GM21529 (cell line): ENCODE results near the gene CCDC158.
"Not testable (repeated sequence)": the region's sequence is repeated elsewhere in the genome, so short reads cannot be mapped to it uniquely, and the experiment has no call there.

Experiments used
- ATAC-seq: cut with Tn5 transposase; IDR thresholded peaks from one replicate; pipeline ENCODE4 v1.9.1; 2021; ENCODE audit not compliant: unreplicated experiment

The CCDC158 gene

DNA sequence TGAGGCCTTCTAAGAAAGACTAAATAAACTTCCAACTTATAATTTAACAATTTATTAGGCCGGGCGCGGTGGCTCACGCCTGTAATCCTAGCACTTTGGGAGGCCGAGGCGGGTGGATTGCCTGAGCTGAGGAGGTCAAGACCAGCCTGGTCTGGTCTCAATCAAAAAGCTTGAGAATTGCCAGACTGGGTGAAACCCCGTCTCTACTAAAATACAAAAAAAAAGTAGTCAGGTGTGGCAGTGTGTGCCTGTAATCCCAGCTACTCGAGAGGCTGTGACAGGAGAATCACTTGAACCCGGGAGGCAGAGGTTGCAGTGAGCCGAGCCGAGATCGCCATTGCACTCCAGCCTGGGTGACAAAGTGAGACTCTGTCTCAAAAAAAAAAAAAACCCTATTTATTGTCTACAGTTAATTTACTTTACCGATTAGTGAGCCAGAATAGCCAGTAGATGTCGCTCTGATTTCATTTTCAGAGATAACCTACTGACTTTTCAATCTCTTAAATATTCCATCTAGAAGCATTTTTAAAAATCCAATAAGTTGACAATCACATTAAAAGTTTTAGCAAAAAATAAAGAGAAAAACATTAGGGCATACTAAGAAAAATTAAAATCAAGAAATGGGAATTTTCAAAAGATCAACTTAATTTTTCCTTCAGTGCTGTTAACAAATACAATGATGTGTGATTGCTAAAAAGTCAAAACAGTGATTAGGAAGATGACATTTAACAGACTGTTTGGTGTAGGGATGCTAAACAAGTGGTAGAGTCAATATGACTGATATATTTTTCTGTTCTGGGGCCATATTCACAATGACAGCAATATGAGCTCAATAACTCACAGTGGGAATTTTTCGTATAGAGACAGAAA, 9.8 kb upstream of the CCDC158 start:
- no peak for ATAC-seq

DNA sequence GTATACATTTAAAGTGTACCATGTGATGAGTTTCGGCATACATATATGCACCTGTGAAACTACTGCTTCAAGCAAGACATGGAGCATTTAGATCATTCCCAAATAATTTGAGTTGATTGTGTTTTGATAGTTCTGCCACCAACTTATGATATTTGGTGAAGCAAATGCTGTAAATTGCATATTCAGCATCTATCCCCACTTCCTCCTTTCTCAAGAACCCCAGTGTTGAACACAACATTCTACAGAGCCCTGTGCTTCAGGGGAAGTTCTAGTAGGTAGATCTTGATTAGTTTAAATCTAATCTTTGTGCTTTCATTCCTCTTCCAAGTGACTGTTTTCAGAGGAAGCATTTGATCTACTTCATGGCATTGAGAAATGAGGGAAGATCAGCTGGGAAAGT, 8.7 kb upstream of the CCDC158 start:
- ATAC-seq, result no peak

DNA sequence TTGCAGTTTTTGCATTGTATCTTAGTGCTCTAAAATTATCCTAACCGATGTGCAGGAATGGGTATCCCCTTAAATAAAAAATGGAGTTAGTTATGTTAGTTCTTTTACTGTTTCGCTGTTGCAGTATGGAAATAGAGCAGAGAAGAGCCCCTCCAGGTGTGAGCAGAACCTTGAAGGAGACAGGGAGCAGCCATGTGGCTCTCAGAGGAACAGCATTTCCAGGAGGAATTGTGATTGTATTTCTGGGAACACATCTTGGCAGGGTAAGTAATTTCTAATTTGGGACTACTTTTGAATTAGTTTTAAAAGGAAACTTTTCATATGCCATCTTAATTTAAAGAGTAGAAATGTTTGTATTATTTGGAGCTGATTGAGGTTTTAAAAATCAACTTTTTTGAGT, 5.3 kb upstream of the CCDC158 start:
- no peak for ATAC-seq

DNA sequence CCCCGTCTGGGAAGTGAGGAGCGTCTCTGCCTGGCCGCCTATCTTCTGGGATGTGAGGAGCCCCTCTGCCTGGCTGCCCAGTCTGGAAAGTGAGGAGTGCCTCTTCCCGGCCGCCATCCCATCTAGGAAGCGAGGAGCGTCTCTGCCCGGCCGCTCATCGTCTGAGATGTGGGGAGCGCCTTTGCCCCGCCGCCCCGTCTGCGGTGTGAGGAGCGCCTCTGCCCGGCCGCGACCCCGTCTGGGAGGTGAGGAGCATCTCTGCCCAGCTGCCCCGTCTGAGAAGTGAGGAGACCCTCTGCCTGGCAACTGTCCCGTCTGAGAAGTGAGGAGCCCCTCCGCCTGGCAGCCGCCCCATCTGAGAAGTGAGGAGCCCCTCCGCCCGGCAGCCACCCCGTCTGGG, 2.2 kb upstream of the CCDC158 start:
- ATAC-seq, result not testable (repeated sequence)

DNA sequence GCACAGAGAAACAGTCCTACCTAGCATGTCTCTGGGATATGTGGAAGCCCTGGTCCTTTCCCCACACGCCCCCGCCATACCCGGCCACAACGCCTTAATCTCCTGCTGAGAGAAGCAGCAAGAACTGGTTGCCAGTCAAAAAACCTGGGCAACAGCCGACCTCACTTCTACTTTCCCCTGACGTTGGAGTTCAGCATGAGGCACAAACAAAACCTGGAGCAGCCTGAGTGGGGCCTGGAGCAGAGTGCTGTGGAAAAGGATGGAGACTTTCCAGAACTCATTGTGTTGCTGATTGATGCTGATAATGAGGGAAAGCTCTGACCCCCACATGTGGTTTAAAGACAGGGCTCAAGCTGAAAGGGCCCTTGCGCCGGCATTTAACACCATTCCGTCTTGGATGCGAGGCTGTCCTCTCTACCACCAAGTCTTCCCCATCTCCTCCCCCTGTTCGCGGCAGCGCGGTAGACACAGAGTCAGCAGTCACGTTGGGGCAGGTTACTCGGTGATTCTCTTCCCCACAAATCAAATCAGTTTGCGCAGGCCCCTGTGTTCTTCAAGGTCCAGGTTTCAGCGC, 666 bp downstream of the CCDC158 start:
- no peak for ATAC-seq

DNA sequence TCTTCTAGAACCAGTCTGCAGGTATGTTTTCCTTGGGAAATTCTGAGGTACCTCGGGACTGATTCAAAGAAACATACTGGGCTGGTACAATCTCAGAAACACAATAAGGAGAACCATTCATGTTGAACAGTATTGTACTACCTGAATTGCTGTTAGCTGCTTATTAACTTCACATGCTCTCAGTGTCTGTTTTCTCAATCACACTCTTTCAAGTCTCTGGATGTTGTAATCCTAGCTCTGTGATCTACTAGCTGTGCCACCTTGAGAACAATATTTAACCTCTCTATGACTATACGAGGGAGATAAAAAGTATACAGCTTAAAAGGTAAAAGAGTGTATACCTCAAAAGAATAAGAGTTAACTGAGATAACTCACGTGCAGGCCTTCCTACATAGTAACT, 10.3 kb downstream of the CCDC158 start:
- no peak for ATAC-seq

DNA sequence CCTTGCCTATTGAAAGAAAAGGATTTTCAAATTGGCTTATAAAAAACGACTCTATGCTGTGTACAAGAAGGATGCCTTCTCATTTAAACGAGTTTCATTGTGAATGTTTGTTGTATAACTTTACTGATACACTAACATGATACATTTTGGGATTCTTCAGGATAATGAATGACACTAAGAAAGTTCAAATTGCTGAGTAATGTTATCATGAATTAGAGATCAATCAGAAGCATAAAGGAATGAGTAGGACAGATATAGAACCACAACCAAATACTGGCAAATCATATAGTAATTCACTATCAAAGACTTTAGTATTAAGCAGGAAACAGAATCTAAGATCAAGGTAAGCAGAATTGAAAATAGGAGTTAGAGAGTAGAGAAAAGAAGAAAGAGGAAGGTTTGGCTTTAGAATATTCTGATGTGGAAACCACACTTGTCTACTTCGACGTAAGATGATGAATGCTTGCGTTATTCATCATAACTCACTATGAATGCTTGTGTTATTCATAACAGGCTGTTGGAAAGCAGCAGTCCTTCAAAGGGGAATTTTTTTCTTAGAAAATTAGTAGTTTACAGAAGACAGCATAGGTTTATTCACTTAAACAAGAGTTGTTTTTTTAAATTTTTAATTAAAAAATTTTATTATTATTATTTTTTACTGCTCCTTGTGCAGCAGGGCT, 13.4 kb downstream of the CCDC158 start:
- no peak for ATAC-seq

DNA sequence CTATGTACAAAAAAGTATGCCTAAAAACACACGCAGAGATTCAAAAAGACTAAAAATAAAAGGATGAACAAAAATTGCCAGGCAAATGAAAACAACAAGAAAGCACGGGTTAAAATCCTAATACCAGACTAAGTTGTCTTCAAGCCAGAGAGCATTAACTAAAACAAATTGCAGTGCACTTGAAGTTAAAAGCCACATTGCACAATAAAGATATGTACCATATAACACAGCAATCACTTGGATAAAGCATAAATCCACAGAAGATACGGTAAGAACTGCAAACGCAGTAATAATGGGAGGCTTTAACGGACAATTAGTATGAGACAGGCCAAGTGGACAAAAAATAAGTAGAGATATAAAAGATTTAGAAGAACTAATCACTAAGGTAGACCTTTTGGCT, 14.9 kb downstream of the CCDC158 start:
- no peak for ATAC-seq

DNA sequence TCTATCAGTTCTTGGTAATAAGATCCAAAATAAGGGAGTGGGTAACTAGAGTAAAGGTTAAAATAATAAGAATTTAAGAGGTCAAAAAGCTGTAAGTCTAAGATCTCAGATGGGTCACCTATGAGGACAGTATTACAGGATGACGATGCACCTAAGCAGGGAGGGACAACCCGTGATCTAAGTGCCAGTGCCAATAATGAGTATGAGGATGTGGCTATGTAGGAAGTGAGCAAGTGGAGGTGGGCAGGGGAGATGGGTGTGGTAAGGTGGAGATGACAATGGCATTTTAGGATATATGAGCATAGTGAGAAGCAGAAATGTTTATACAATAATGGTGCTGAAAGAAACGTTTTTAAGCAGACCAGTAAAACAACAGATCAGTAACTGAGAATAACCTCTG, 19.3 kb downstream of the CCDC158 start:
- ATAC-seq, result no peak

DNA sequence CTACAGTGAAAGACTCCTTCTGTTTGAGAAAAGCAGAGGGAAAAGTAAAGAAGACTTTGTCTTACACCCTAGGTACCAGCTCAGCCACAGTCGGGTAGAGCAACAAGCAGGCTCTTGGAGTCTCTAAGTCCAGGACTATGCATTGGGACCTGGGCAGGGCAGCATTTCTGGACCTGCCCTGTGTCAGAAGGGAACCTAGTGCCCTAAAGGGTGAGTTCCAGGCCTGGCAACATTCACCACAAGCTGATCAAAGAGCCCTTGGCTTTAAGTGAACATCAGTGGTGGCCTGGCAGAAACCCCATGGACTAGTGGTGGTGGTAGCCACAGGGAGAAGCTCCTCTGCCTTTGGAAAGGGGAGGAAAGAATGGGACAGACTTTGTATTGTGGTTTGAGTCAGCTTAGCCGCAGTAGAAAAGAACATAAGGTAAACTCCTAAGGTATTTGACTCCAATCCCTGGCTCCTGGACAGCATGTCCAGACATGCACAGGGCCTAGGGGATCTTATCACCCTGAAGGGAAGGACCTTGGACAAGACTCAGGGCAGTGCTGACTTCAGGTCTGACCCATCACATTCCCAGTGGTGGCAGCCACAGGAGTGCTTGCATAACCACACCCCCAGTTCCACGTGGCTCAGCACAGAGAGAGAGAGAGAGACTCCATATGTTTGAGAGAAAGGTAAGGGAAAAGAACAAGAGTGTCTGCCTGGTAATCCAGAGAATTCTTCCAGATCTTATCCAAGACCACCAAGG, 32.6 kb downstream of the CCDC158 start:
- ATAC-seq, result no peak

DNA sequence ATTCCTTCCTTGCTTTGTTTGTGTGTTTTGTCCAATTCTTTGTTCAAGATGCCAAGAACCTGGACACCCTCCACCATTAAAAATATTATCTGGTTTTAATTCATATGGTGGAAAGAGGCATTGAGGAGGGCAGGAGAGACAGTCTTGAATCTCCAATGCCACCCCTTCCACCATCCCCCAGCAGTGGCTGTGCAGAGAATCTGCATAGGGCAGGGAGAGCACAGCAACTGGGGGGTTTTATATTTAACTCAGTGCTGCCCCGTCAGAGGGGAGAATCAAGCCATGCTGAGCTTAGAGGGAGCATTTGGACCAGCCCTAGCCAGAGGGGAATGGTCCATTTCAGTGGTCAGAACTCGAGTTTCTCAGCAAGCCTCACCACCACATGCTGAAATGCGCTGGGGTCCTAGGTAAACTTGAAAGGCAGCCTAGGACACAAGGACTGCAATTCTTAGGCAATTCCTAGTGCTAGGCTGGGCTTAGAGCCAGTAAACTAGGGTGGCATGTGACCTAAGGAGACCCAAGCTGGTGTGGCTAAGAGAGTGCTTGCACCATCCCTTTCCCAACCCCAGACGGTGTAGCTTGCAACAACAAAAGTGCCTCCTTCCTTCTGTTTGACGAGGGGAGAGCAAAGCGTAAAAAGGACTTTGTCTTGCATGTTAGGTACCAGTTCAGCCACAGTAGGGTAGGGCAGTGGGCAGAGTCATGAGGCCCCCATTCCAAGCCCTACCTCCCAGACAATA, 34.2 kb downstream of the CCDC158 start:
- no peak for ATAC-seq

DNA sequence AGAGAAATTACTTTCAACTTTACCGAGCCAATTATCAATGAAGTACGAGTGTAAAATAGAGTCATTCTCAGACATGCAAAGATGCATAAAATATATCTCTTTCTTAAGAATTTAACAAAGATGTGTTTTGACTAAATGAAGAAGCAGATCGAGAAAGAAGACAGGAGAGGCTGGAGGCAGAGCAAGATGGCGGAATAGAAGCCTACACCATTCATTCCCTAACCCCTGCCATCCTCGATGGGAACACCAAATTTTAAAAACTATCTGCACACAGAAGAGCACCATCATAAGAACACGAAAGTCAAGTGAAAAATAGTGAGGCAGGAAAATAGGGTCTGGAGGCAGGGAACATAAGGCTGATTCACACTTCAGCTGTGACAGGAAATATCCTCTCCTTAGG, 35.0 kb downstream of the CCDC158 start:
- ATAC-seq, result no peak

DNA sequence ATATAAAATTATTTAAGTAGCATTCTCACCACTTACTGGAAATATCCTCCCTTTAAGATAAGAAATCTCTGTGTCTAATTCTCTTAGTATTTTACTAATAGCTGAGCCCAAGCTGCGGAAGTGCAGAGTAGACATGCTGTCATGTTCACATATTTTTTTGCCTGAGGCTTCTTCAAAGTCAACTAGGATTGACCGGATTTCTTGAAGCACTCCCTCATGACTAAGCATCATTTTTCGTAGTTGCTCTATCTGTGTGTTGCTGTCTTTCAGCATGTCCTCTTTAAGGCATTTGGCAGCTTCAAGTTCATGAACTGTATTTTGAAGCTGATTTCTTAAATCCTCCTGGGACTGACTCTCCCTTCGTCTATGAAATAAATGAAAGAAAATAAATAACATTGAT, 36.9 kb downstream of the CCDC158 start:
- no peak for ATAC-seq

DNA sequence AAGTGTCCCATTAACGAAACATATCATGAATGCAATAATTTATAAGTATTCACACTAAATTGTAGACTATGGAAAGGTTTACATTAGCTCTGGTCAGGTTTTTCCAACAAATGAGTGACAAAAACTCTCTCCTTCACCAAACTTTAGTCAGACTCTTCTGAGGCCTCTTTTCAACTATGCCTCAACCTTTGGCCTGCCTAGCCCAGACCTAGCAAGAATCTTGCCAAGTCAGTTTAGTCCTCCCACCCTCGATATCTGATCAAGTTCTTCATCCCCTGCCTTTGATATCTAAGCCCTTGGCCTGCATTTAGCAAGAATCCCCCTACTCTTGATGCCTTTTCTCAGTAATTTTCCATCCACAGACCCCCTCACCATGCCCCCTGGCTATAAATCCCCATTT, 37.9 kb downstream of the CCDC158 start:
- ATAC-seq, result no peak

DNA sequence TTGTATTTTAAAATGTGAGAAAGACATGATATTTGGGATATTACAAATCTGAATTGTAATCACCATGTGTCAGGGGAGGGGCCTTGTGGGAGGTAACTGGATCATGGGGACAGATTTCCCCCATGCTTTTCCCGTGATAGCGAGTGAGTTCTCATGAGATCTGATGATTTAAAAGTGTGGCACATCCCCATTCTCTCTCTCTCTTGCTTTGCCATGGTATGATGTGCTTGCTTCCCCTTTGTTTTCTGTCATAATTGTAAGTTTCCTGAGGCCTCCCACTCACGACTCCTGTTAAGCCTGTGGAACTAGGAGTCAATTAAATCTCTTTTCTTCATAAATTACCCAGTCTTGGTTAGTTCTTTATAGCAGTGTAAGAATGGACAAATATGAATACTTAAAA, 39.0 kb downstream of the CCDC158 start:
- ATAC-seq, result no peak

DNA sequence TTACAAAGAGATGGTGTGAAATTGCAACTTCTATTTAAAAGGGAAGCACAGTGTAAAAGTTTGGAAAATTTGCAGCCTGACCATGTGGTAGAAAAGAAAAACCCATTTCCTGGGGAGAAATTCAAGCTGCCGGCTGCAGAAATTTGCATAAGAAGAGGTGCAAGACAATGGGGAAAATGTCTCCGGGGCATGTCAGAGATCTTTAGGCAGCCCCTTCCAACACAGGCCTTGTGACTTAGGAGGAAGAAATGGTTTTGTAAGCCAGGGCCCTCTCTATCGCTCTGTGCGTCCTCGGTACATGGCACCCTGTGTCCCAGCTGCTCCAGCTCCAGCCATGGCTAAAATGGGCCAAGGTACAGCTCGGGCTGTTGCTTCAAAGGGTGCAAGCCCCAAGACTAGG, 40.4 kb downstream of the CCDC158 start:
- ATAC-seq, result no peak

DNA sequence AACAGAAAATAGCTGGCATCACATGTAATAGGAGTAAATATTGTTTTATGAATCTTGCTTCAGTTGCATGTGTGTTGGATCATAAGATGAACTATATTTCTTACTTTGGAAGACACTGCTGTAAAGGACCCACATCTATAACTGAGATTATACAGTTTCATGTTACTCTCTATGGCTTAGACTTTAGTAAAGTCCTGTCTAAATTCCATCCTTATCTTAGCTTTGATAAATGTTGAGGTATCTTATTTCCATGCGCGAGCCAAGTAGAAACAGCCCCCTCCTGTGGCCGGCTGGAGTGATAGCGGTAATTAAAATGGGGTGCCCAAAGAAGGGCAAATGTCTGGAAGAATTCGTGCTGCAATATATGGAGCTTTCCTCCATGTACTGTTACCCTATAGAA, 43.0 kb downstream of the CCDC158 start:
- no peak for ATAC-seq

DNA sequence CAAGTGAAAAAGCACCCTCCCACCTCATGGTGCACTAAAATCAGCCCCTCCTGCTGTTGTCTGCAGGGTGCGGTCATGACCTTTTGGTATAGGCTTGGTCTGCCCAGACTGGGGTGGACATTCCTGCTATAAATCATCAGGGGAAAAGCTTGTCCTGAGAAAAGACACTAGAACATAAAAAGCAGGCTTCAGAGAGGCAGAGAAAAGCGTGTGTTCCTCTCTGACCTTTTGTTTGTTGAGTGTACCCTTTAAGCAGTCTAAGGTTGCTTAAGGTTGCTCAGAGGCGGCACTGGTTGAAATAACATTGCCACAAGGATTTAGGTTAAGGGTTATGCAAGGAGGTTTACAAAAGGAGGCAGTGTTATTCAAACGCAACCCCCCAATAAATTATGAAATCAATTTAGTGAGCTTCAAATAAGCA, 43.5 kb downstream of the CCDC158 start:
- no peak for ATAC-seq

DNA sequence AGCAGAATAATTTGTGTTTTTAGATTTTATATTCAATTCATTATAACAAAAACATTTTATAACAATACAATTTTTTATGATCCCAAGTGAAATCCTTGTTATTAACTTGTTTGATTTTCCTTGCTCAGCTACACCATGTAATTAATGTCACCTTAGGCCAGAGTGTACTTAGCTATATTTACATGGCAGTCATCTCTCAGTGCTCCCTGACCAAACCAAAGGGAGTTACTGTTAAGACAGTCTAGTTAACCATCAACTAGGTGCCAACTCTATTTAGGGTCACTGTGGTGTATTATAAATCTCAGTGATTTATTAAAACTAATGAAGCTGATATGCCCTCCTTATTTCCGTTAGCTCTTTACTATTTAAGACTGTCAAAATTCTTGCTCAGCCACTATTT, 44.4 kb downstream of the CCDC158 start:
- ATAC-seq, result no peak

DNA sequence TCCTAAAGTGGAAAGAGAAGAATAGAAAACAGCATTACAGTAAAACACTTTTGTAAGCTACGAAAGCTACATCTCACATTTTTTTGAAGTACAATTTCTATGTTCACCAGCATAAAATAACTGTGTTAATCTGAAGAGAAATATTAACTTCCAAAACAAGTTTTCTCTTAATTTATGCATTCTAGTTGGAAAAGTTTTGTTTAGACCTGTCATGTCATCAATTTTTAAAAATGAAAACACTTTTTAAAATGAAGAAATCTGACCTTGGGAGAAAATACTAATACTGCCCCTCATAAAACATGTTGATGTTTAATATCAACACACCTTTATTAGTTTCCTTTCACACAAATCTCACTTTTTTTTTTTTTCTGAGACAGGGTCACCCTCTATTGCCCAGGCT, 45.2 kb downstream of the CCDC158 start:
- ATAC-seq, result no peak

DNA sequence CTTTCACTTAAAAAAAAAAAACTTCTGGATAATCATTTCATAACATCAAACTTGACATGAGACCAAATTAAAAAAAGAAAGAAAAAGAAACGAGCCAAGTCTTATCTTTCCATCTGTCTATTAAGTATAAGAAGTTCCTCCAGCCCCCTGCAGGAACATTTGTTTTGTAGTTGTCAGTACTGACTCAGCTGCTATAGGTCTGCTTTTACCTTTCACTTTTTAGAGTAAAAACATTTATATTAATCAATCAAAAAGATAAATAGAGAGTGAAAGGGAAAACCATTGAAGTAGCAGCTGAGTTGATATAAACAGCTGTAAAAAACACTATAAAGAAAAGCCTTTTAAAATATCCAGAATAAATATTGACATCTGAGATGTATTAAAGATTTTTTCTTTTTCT, 46.1 kb downstream of the CCDC158 start:
- no peak for ATAC-seq
